Fibroblast of lung (primary cell): ENCODE measurements around the gene H2AZ2.

ENCODE experiments used
- EZH2 ChIP-seq: IDR thresholded peaks from 2 replicates; pipeline ENCODE4 v1.5.1; 2012; ENCODE audit warnings: low read length, control low read depth, mild to moderate bottlenecking; ENCODE audit errors: missing control alignments
- TF ChIP-seq, protein P1 (sequence below), 2 donors: IDR thresholded peaks in 1 of 2; conservative IDR thresholded peaks in 1 of 2; 1 replicate in 1 of 2; 2 replicates in 1 of 2; pipeline ENCODE4 v1.5.1; 2011 to 2012; ENCODE audit warnings: low read length in 2 of 2, control low read depth in 1 of 2, inconsistent platforms in 1 of 2, low read depth in 1 of 2, mild to moderate bottlenecking in 1 of 2

DNA sequence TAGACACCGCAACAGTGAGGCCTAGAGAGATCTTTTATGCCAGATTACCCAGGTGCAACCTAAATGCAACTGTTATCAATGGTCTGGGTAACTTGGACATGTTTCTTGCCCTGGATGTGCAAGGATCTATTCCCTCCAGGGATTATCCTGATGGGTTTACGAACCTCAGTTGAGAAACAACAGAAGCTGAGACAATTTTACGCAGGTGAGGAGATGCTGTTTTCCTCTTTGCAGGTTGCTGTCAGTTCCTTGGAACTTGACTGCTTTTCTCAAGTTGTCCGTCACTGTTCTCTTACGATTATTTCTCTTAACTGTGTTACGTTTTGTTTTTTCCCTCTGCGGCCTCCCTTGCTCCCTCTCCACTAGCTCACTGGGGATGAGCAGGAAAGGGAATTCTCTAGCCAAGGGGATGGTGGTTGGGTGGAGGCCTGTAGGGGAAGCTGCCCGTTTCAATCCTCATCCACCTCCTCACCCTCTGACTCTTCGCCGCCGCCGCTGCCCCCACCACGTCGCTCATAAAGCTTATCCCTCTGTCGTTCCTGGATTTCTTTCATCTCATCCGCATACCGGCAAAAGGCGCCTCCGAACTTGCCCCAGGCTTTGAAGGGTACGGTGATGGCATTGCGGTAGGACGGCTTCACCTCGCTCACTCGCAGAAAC, 36.2 kb upstream of the H2AZ2 start:
- TF ChIP-seq EZH2 = no peak
- TF ChIP-seq, protein P1, sequence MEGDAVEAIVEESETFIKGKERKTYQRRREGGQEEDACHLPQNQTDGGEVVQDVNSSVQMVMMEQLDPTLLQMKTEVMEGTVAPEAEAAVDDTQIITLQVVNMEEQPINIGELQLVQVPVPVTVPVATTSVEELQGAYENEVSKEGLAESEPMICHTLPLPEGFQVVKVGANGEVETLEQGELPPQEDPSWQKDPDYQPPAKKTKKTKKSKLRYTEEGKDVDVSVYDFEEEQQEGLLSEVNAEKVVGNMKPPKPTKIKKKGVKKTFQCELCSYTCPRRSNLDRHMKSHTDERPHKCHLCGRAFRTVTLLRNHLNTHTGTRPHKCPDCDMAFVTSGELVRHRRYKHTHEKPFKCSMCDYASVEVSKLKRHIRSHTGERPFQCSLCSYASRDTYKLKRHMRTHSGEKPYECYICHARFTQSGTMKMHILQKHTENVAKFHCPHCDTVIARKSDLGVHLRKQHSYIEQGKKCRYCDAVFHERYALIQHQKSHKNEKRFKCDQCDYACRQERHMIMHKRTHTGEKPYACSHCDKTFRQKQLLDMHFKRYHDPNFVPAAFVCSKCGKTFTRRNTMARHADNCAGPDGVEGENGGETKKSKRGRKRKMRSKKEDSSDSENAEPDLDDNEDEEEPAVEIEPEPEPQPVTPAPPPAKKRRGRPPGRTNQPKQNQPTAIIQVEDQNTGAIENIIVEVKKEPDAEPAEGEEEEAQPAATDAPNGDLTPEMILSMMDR (conservative IDR thresholded peaks at IDR 0.05 in 1 of 2, IDR thresholded peaks at IDR 0.05 in 1 of 2; ENCODE audit: low read depth in 1 of 2, low read length in 2 of 2) = no peak
